H9 (cell line): ENCODE data around the gene NIM1K. TPM values are rescaled to one million over a fixed set of nuclear protein-coding genes. Genes with fewer than 3 reads are reported as not detected.

Experiments used
- DNase-seq: peaks from one replicate; pipeline ENCODE4 v3.0.0-alpha.2; 2017
- H2AFZ ChIP-seq: one replicate; pipeline ENCODE4 v1.6.1; 2013; ENCODE audit warnings: mild to moderate bottlenecking, low read length, control low read depth, moderate library complexity
- H2AK5ac ChIP-seq: 2 replicates; pipeline ENCODE4 v1.6.1; 2013; ENCODE audit warnings: low read length, control low read depth, mixed read lengths; ENCODE audit not compliant: insufficient read length
- H2BK120ac ChIP-seq: one replicate; pipeline ENCODE4 v1.6.1; 2013; ENCODE audit warnings: low read depth, mild to moderate bottlenecking, low read length, control low read depth, inconsistent platforms; ENCODE audit not compliant: poor library complexity, severe bottlenecking
- H2BK12ac ChIP-seq: 2 replicates; pipeline ENCODE4 v1.6.1; 2013; ENCODE audit warnings: low read length, control low read depth, mixed read lengths, low read depth; ENCODE audit not compliant: insufficient read length
- H2BK15ac ChIP-seq: 2 replicates; pipeline ENCODE4 v1.6.1; 2013; ENCODE audit warnings: low read depth, low read length, control low read depth
- H2BK20ac ChIP-seq: one replicate; pipeline ENCODE4 v1.6.1; 2013; ENCODE audit warnings: low read depth, mild to moderate bottlenecking, low read length, control low read depth, inconsistent platforms; ENCODE audit not compliant: poor library complexity, severe bottlenecking
- H2BK5ac ChIP-seq: 2 replicates; pipeline ENCODE4 v1.6.1; 2013; ENCODE audit warnings: low read length, control low read depth, mixed read lengths; ENCODE audit not compliant: insufficient read length
- H3K14ac ChIP-seq: 2 replicates; pipeline ENCODE4 v1.6.1; 2013; ENCODE audit warnings: low read length, control low read depth; ENCODE audit not compliant: insufficient read depth
- H3K18ac ChIP-seq: 2 replicates; pipeline ENCODE4 v1.6.1; 2013; ENCODE audit warnings: low read depth, mild to moderate bottlenecking, mixed read lengths, low read length, control low read depth; ENCODE audit not compliant: insufficient read length
- H3K23ac ChIP-seq: 2 replicates; pipeline ENCODE4 v1.6.1; 2013; ENCODE audit warnings: low read length, control low read depth, mixed read lengths, low read depth; ENCODE audit not compliant: insufficient read length
- H3K23me2 ChIP-seq: 2 replicates; pipeline ENCODE4 v1.6.1; 2013; ENCODE audit warnings: low read depth, mild to moderate bottlenecking, mixed read lengths, low read length, control low read depth; ENCODE audit not compliant: insufficient read length, poor library complexity, severe bottlenecking
- H3K27ac ChIP-seq: 2 replicates; pipeline ENCODE4 v1.5.1; 2013; ENCODE audit warnings: low read length, control low read depth, mixed read lengths, low read depth; ENCODE audit not compliant: insufficient read length
- H3K27me3 ChIP-seq: 2 replicates; pipeline ENCODE4 v1.6.1; 2013; ENCODE audit warnings: low read length, control low read depth, inconsistent platforms; ENCODE audit not compliant: insufficient read depth
- H3K4ac ChIP-seq: 2 replicates; pipeline ENCODE4 v1.6.1; 2013; ENCODE audit warnings: low read depth, mild to moderate bottlenecking, control low read depth, inconsistent platforms, low read length, moderate library complexity
- H3K4me1 ChIP-seq: 2 replicates; pipeline ENCODE4 v1.6.1; 2013; ENCODE audit warnings: low read length, control low read depth, inconsistent platforms; ENCODE audit not compliant: insufficient read depth
- H3K4me2 ChIP-seq: 2 replicates; pipeline ENCODE4 v1.6.1; 2013; ENCODE audit warnings: low read length, control low read depth, mixed read lengths; ENCODE audit not compliant: insufficient read length, insufficient read depth
- H3K56ac ChIP-seq: 2 replicates; pipeline ENCODE4 v1.6.1; 2013; ENCODE audit warnings: low read depth, mild to moderate bottlenecking, mixed read lengths, low read length, control low read depth; ENCODE audit not compliant: insufficient read length
- H3K79me1 ChIP-seq: 2 replicates; pipeline ENCODE4 v1.6.1; 2013; ENCODE audit warnings: low read depth, mild to moderate bottlenecking, moderate library complexity, low read length, control low read depth, inconsistent platforms; ENCODE audit not compliant: insufficient read depth, poor library complexity, severe bottlenecking
- H3K79me2 ChIP-seq: 2 replicates; pipeline ENCODE4 v1.6.1; 2013; ENCODE audit warnings: low read length, control low read depth, inconsistent platforms; ENCODE audit not compliant: insufficient read depth
- H3K9ac ChIP-seq: 2 replicates; pipeline ENCODE4 v1.6.1; 2013; ENCODE audit warnings: low read length, control low read depth, mixed read lengths; ENCODE audit not compliant: insufficient read length; ENCODE audit errors: extremely low read depth
- H3K9me3 ChIP-seq: one replicate; pipeline ENCODE4 v1.6.1; 2013; ENCODE audit warnings: low read depth, low read length, inconsistent platforms; ENCODE audit not compliant: control insufficient read depth
- H3T11ph ChIP-seq: one replicate; pipeline ENCODE4 v1.6.1; 2013; ENCODE audit warnings: mild to moderate bottlenecking, low read length, control low read depth, inconsistent platforms
- H4K20me1 ChIP-seq: one replicate; pipeline ENCODE4 v1.6.1; 2013; ENCODE audit not compliant: control insufficient read depth, insufficient read length, insufficient read depth
- H4K5ac ChIP-seq: 2 replicates; pipeline ENCODE4 v1.6.1; 2013; ENCODE audit warnings: low read depth, mild to moderate bottlenecking, mixed read lengths, low read length, control low read depth; ENCODE audit not compliant: insufficient read length
- H4K8ac ChIP-seq: replicated peaks from 2 replicates; pipeline ENCODE4 v1.6.1; 2013; ENCODE audit warnings: low read length, control low read depth, mixed read lengths, low read depth; ENCODE audit not compliant: insufficient read length
- H4K91ac ChIP-seq: 2 replicates; pipeline ENCODE4 v1.6.1; 2013; ENCODE audit warnings: low read depth, mild to moderate bottlenecking, moderate library complexity, mixed read lengths, low read length, control low read depth; ENCODE audit not compliant: insufficient read length
- H3K27ac Mint-ChIP-seq, 3 experiments: 2 replicates in 2 of 3; 3 replicates in 1 of 3; pipeline ENCODE4 v1.8.0; 2020 to 2021; ENCODE audit warnings: mixed read lengths in 3 of 3, mild to moderate bottlenecking in 1 of 3, moderate library complexity in 1 of 3
- H3K27me3 Mint-ChIP-seq: 2 replicates; pipeline ENCODE4 v1.8.0; 2021; ENCODE audit warnings: low read depth, mild to moderate bottlenecking, moderate library complexity, mixed read lengths
- H3K36me3 Mint-ChIP-seq, 3 experiments: 2 replicates in 2 of 3; 3 replicates in 1 of 3; pipeline ENCODE4 v1.8.0; 2020 to 2021; ENCODE audit warnings: low read depth in 3 of 3, mixed read lengths in 3 of 3; ENCODE audit not compliant: insufficient read depth in 1 of 3
- H3K4me1 Mint-ChIP-seq, 2 experiments: 2 replicates each; pipeline ENCODE4 v1.8.0; 2020; ENCODE audit warnings: mixed read lengths in 2 of 2
- H3K4me3 Mint-ChIP-seq, 2 experiments: 2 replicates in 1 of 2; 3 replicates in 1 of 2; pipeline ENCODE4 v1.8.0; 2020 to 2021; ENCODE audit warnings: mild to moderate bottlenecking in 2 of 2, mixed read lengths in 2 of 2, moderate library complexity in 1 of 2
- H3K9me3 Mint-ChIP-seq, 2 experiments: 2 replicates in 1 of 2; 3 replicates in 1 of 2; pipeline ENCODE4 v1.8.0; 2020; ENCODE audit warnings: mild to moderate bottlenecking in 2 of 2, mixed read lengths in 2 of 2, moderate library complexity in 1 of 2
- CTCF ChIP-seq: fragments of 200-600 bp; sonication (generic); conservative IDR thresholded peaks from 3 replicates; pipeline ENCODE4 v1.8.0; 2021; ENCODE audit warnings: antibody characterized with exemption, mild to moderate bottlenecking
- WGBS: extraction: QIAGEN DNeasy Blood & Tissue Kit; methylation state at CpG from one replicate; pipeline ENCODE4 v1.1.7; 2013; ENCODE audit warnings: missing lambda C conversion rate, low lambda C conversion rate, mixed read lengths; ENCODE audit not compliant: insufficient read length; ENCODE audit errors: extremely low coverage; 5-methylcytosine and 5-hydroxymethylcytosine counted together
- total RNA-seq: library from RNA; stranded (reverse); gene quantifications from 2 replicates; pipeline ENCODE4 v1.2.1, GENCODE V29; 2021

Gene NIM1K
- total RNA-seq, 1 experiment from 2014 or later, result 0.07 TPM

- no peak overlapping the region for H3K27ac Mint-ChIP-seq
- Histone ChIP-seq H4K8ac (no peak overlapping the region), H3K4ac (no peak overlapping the region), H3K9me3 (no peaks in the 10 kb centered on the region), H2BK5ac (no peak overlapping the region), H3K23ac (no peak overlapping the region), H2AFZ (no peak overlapping the region), H2BK12ac (no peak overlapping the region), H3K18ac (no peak overlapping the region), H3K56ac (no peak overlapping the region), H3K23me2 (no peaks in the 10 kb centered on the region), H2BK20ac (no peak overlapping the region), H4K91ac (no peak overlapping the region), H3K79me1 (no peaks in the 10 kb centered on the region), H3K27ac (no peak overlapping the region), H2AK5ac (no peak overlapping the region), H3K79me2 (no peaks in the 10 kb centered on the region), H3K4me1 (no peaks in the 10 kb centered on the region), H3T11ph (no peak overlapping the region), H2BK120ac (no peak overlapping the region), H3K4me2 (no peak overlapping the region), H4K5ac (no peak overlapping the region), H3K14ac (no peak overlapping the region), H2BK15ac (no peak overlapping the region), H4K20me1 (no peaks in the 10 kb centered on the region), H3K9ac (no peak overlapping the region), H3K27me3 (no peaks in the 10 kb centered on the region)
- no peaks in the 10 kb centered on the region for H3K4me1 Mint-ChIP-seq
- no peak overlapping the region for H3K4me3 Mint-ChIP-seq
- H3K36me3 Mint-ChIP-seq, result peaks cover 0 to 5% (median 2%) of the 10 kb centered on the region in 3 experiments; a peak in 3 of 7 replicates
- WGBS, result no CpG with 5 or more reads among the region's 7 CpGs
- no peaks in the 10 kb centered on the region for H3K9me3 Mint-ChIP-seq
- no peak for TF ChIP-seq CTCF
- H3K27me3 Mint-ChIP-seq, result peaks cover 5% of the 10 kb centered on the region
- no peak for DNase-seq
Observed at GRCh38 chr5:43281840-43282658, 90.0 kb downstream of the NIM1K start.
